T47D (cell line): ENCODE results near the gene TGFB1.
"Not testable (repeated sequence)": the region's sequence is repeated elsewhere in the genome, so short reads cannot be mapped to it uniquely, and the experiment has no call there.

Experiments
- DNase-seq, 2 experiments: peaks; one replicate each; pipeline versions ENCODE4 v3.0.0 to v3.0.0-alpha.2; 2011 to 2012; ENCODE audit warnings: low read depth in 1 of 2, low spot score in 1 of 2
- JUND ChIP-seq: IDR thresholded peaks from 2 replicates; pipeline ENCODE4 v1.6.1; 2012; ENCODE audit warnings: low read depth
- in situ Hi-C: cut with HindIII; loops from 2 replicates; pipeline ENCODE4 v1.10.0; 2016; ENCODE audit warnings: low sequenced_read_pairs, low pct_unique_long_range_greater_than_20kb

Gene TGFB1

GRCh38 chr19:41350735-41351338 is 2.9 kb downstream of the TGFB1 start:
- DNase-seq: no peak
- in situ Hi-C loops: no loop called here
- TF ChIP-seq JUND: no peak

- in situ Hi-C loops, DNase-seq: not testable (repeated sequence)
Observed at GRCh38 chr19:41346916-41347315, 6.8 kb downstream of the TGFB1 start.

GRCh38 chr19:41344162-41344561 is 9.6 kb downstream of the TGFB1 start:
- DNase-seq: no peak
- TF ChIP-seq JUND: no peak
- in situ Hi-C loops: no loop called here

DNA sequence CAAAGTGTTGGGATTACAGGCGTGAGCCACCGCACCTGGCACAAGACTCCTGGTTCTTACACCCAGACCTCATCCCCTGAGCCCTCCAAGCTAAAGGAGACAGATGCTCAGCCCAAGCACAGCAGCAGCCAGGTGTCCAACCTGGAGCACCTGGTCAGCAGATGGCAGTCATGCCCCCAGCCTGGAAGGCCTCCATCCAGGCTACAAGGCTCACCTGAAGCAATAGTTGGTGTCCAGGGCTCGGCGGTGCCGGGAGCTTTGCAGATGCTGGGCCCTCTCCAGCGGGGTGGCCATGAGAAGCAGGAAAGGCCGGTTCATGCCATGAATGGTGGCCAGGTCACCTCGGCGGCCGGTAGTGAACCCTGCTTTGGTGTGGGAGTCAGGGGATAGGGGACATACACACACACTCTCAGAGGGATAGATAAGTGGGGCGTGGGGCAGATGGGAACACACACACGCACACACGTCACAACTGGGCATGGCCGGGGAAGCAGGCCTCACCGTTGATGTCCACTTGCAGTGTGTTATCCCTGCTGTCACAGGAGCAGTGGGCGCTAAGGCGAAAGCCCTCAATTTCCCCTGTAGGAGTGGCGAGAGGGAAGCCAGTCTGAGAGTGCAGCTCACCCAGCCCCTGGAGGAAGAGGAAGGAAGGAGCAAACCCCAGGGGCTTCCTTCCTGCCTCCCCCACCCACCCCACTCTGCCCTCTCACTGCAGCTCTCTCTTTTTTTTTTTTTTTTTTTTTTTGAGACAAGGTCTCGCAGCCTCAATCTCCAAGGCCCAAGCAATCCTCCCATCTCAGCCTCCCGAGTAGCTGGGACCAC is 11.8 kb downstream of the TGFB1 start:
- DNase-seq: peak; percentile 60 to 74
- in situ Hi-C loops: no loop called here
- TF ChIP-seq JUND: no peak

DNA sequence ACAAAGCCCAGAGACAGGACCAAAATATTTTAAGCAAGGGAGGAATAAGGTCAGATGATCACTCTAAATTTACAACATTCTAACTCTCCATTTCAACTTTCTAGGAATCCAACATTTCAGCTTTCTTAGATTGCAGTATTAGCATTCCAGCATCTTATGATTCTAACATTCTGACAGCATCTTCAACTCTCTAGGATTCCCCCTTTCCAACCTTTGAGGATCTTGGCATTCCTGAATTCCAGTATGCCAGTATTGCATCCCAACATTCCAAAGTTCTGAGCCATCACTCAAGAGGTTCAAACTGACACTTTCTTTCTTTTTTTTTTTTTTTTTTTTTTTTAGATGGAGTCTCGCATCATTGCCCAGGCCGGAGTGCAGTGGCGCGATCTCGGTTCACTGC is 13.8 kb downstream of the TGFB1 start:
- TF ChIP-seq JUND: no peak
- in situ Hi-C loops: no loop called here
- DNase-seq: no peak

- DNase-seq: no peak
- in situ Hi-C loops: no loop called here
- TF ChIP-seq JUND: no peak
Observed at GRCh38 chr19:41335467-41335866, 18.3 kb downstream of the TGFB1 start.

- in situ Hi-C loops: no loop called here
- no peak for DNase-seq
- TF ChIP-seq JUND: no peak
Observed at GRCh38 chr19:41334793-41335192, 18.9 kb downstream of the TGFB1 start.

DNA sequence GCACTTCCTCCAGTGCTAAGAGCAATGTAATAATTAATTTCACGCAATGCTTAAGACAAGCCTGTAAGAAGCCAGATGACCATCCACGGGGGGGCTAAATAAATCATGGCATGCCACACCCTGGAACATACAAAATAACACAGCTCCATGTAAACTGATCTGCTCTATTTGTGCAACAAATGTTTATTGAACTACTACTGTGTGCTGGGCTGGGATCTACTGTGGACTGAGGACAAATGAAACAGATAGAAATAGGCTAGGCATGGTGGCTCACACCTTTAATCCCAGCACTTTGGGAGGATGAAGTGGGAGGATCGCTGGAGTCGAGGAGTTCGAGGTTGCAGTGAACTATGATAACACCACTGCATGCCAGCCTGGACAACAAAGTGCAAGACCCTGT is 21.3 kb downstream of the TGFB1 start:
- DNase-seq: no peak

DNA sequence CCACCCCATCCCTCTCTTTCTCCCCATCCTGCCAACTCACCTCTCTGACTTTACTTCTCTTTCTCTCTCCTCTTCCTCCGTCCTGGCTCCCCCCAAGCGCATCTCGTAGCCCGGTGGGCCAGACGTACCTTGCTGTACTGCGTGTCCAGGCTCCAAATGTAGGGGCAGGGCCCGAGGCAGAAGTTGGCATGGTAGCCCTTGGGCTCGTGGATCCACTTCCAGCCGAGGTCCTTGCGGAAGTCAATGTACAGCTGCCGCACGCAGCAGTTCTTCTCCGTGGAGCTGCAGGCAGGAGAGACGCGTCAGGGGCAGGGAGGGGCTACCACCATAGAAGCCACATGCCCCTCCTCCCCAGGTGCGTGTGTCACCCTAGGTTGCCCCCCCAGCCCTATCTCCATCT is 21.7 kb downstream of the TGFB1 start:
- DNase-seq: no peak
- in situ Hi-C loops: no loop called here
- no peak for TF ChIP-seq JUND

More for the DNA sequence above, 21.3 kb downstream of the TGFB1 start:
- no peak for TF ChIP-seq JUND
- in situ Hi-C loops: no loop called here

GRCh38 chr19:41330946-41331678 is 22.6 kb downstream of the TGFB1 start:
- no peak for DNase-seq
- in situ Hi-C loops: no loop called here
- TF ChIP-seq JUND: no peak

DNA sequence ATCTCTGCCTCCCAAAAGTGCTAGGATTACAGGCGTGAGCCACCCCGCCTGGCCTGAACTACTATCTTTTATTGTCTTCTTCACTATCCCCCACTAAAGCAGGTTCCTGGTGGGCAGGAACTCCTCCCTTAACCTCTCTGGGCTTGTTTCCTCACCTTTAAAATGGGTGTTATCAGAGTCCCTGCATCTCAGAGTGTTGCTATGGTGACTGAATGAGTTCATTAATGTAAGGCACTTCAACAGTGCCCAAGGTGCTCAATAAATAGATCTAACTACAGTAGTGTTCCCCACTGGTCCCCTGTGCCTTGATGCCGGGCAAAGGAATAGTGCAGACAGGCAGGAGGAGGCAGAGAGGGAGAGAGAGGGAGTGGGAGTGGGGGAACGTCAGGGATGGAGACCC is 23.2 kb downstream of the TGFB1 start:
- no peak for TF ChIP-seq JUND
- DNase-seq: no peak
- in situ Hi-C loops: no loop called here

DNA sequence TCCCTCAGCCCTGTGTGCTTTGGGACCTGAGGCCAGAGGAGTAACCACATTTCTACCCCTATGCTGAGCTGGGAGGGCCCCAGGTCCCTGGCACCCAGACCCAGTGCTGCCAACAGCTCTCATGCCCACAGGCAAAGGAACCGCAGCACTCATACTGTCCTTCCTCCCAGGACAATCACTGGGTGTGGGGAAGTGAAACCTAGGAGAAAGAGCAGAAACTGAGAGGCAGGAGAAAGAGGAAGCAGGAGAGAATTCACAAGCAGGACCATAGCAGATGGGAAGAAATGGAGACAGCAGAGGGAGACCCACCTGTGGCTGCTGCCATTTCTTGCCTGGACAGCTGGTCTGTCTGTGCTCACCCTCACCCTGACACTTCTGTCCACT is 24.9 kb downstream of the TGFB1 start:
- in situ Hi-C loops: no loop called here
- DNase-seq: no peak
- TF ChIP-seq JUND: no peak
